ENCODE measurements around the gene PCSK6.
"Not testable (repeated sequence)": the region's sequence is repeated elsewhere in the genome, so short reads cannot be mapped to it uniquely, and the experiment has no call there.

PCSK6 gene

GRCh38 chr15:101458908-101459578 is 30.5 kb downstream of the PCSK6 start:
- no peak for DNase-seq

GRCh38 chr15:101458158-101458900 is 31.2 kb downstream of the PCSK6 start:
- DNase-seq = no peak

- no peak for DNase-seq
Measured at GRCh38 chr15:101457696-101458095, 31.8 kb downstream of the PCSK6 start.

- no peak for DNase-seq
Measured at GRCh38 chr15:101456057-101456739, 33.3 kb downstream of the PCSK6 start.

- DNase-seq = no peak
Measured at GRCh38 chr15:101455291-101456025, 34.0 kb downstream of the PCSK6 start.

- DNase-seq = not testable (repeated sequence)
Measured at GRCh38 chr15:101454781-101455180, 34.7 kb downstream of the PCSK6 start.

GRCh38 chr15:101454365-101454764 is 35.1 kb downstream of the PCSK6 start:
- DNase-seq = no peak

GRCh38 chr15:101453123-101454120 is 36.1 kb downstream of the PCSK6 start:
- DNase-seq = no peak

- DNase-seq = no peak
Measured at GRCh38 chr15:101452572-101452971, 36.9 kb downstream of the PCSK6 start.

- no peak for DNase-seq
Measured at GRCh38 chr15:101451846-101452245, 37.7 kb downstream of the PCSK6 start.

GRCh38 chr15:101451266-101451799 is 38.2 kb downstream of the PCSK6 start:
- no peak for DNase-seq

GRCh38 chr15:101450403-101451265 is 38.9 kb downstream of the PCSK6 start:
- DNase-seq = no peak

GRCh38 chr15:101449471-101450402 is 39.8 kb downstream of the PCSK6 start:
- DNase-seq = no peak

GRCh38 chr15:101448336-101448735 is 41.2 kb downstream of the PCSK6 start:
- DNase-seq = no peak

GRCh38 chr15:101447561-101448071 is 41.9 kb downstream of the PCSK6 start:
- no peak for DNase-seq

- no peak for DNase-seq
Measured at GRCh38 chr15:101447168-101447533, 42.4 kb downstream of the PCSK6 start.

GRCh38 chr15:101446518-101447167 is 42.9 kb downstream of the PCSK6 start:
- no peak for DNase-seq
